ENCODE data around the gene UTS2B. TPM values are rescaled to one million over a fixed set of nuclear protein-coding genes. Genes with fewer than 3 reads are reported as not detected.
A peak's percentile ranks its signal among the peaks of the same experiment; 100 is the strongest.

UTS2B gene
- total and polyA plus RNA-seq, 2 experiments from 2014 or later: 0.21 TPM; not detected in 1

DNA sequence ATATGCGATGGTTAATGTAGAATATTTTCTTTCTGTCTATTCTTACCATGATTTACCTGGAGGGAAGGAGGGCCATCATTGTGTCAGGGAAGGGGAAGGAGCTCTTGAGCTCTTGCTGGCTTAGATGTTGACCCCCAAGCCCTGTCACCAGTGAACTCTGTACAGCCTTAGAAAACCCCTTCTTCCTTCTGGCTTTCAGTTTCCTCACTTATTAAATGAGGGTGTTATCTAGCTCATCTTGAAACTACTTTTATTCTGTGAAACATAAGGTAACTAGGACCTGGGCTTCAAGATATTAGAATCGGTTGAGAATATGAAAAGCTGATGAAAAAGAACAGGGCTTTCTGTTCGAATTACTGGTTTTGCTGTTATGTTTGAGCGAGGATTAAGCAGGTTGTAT, 25.1 kb upstream of the UTS2B start:
- Histone ChIP-seq H3F3A (replicated peaks; ENCODE audit: low read depth) (no peaks in the 10 kb centered on the region), H3K4me2 (no peak overlapping the region), H3K4me3 (no peak overlapping the region), H3K27ac (ENCODE audit: low read depth) (no peak overlapping the region), H3K36me3 (ENCODE audit: insufficient read depth) (no peaks in the 10 kb centered on the region), H3K4me1 (ENCODE audit: insufficient read depth) (peaks cover 47% of the 10 kb centered on the region), H4K20me1 (replicated peaks; ENCODE audit: insufficient read depth) (no peaks in the 10 kb centered on the region), H3K79me2 (replicated peaks; ENCODE audit: insufficient read depth) (peaks cover 4% of the 10 kb centered on the region; the same call in 1 of the 2 replicates), H2AFZ (no peak overlapping the region), H3K27me3 (ENCODE audit: insufficient read depth) (no peaks in the 10 kb centered on the region), H3K9me2 (ENCODE audit: insufficient read depth) (no peaks in the 10 kb centered on the region)
- no peak for DNase-seq (ENCODE audit: low spot score)
- H3K4me1 Mint-ChIP-seq: peaks cover 55% of the 10 kb centered on the region
- no peaks in the 10 kb centered on the region for H3K9me3 Mint-ChIP-seq
- no peak for ATAC-seq
- H3K4me3 Mint-ChIP-seq: no peak overlapping the region
- TF ChIP-seq, protein P1, sequence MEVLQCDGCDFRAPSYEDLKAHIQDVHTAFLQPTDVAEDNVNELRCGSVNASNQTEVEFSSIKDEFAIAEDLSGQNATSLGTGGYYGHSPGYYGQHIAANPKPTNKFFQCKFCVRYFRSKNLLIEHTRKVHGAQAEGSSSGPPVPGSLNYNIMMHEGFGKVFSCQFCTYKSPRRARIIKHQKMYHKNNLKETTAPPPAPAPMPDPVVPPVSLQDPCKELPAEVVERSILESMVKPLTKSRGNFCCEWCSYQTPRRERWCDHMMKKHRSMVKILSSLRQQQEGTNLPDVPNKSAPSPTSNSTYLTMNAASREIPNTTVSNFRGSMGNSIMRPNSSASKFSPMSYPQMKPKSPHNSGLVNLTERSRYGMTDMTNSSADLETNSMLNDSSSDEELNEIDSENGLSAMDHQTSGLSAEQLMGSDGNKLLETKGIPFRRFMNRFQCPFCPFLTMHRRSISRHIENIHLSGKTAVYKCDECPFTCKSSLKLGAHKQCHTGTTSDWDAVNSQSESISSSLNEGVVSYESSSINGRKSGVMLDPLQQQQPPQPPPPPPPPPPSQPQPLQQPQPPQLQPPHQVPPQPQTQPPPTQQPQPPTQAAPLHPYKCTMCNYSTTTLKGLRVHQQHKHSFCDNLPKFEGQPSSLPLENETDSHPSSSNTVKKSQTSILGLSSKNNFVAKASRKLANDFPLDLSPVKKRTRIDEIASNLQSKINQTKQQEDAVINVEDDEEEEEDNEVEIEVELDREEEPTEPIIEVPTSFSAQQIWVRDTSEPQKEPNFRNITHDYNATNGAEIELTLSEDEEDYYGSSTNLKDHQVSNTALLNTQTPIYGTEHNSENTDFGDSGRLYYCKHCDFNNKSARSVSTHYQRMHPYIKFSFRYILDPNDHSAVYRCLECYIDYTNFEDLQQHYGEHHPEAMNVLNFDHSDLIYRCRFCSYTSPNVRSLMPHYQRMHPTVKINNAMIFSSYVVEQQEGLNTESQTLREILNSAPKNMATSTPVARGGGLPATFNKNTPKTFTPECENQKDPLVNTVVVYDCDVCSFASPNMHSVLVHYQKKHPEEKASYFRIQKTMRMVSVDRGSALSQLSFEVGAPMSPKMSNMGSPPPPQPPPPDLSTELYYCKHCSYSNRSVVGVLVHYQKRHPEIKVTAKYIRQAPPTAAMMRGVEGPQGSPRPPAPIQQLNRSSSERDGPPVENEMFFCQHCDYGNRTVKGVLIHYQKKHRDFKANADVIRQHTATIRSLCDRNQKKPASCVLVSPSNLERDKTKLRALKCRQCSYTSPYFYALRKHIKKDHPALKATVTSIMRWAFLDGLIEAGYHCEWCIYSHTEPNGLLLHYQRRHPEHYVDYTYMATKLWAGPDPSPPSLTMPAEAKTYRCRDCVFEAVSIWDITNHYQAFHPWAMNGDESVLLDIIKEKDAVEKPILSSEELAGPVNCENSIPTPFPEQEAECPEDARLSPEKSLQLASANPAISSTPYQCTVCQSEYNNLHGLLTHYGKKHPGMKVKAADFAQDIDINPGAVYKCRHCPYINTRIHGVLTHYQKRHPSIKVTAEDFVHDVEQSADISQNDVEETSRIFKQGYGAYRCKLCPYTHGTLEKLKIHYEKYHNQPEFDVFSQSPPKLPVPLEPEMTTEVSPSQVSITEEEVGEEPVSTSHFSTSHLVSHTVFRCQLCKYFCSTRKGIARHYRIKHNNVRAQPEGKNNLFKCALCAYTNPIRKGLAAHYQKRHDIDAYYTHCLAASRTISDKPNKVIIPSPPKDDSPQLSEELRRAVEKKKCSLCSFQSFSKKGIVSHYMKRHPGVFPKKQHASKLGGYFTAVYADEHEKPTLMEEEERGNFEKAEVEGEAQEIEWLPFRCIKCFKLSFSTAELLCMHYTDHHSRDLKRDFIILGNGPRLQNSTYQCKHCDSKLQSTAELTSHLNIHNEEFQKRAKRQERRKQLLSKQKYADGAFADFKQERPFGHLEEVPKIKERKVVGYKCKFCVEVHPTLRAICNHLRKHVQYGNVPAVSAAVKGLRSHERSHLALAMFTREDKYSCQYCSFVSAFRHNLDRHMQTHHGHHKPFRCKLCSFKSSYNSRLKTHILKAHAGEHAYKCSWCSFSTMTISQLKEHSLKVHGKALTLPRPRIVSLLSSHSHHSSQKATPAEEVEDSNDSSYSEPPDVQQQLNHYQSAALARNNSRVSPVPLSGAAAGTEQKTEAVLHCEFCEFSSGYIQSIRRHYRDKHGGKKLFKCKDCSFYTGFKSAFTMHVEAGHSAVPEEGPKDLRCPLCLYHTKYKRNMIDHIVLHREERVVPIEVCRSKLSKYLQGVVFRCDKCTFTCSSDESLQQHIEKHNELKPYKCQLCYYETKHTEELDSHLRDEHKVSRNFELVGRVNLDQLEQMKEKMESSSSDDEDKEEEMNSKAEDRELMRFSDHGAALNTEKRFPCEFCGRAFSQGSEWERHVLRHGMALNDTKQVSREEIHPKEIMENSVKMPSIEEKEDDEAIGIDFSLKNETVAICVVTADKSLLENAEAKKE (CRISPR knock-in tag; IDR thresholded peaks at IDR 0.05): no peak
- TF ChIP-seq, protein P2, sequence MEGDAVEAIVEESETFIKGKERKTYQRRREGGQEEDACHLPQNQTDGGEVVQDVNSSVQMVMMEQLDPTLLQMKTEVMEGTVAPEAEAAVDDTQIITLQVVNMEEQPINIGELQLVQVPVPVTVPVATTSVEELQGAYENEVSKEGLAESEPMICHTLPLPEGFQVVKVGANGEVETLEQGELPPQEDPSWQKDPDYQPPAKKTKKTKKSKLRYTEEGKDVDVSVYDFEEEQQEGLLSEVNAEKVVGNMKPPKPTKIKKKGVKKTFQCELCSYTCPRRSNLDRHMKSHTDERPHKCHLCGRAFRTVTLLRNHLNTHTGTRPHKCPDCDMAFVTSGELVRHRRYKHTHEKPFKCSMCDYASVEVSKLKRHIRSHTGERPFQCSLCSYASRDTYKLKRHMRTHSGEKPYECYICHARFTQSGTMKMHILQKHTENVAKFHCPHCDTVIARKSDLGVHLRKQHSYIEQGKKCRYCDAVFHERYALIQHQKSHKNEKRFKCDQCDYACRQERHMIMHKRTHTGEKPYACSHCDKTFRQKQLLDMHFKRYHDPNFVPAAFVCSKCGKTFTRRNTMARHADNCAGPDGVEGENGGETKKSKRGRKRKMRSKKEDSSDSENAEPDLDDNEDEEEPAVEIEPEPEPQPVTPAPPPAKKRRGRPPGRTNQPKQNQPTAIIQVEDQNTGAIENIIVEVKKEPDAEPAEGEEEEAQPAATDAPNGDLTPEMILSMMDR (conservative IDR thresholded peaks at IDR 0.05; ENCODE audit: low read depth in 2 of 2): no peak
- TF ChIP-seq STAT1 (IDR thresholded peaks at IDR 0.05; ENCODE audit: unreplicated experiment) (no peak), ZNF114 (CRISPR knock-in tag; IDR thresholded peaks at IDR 0.05) (no peak), POLR2AphosphoS5 (IDR thresholded peaks at IDR 0.05; ENCODE audit: low read depth) (no peak), CREB1 (CRISPR knock-in tag; IDR thresholded peaks at IDR 0.05; ENCODE audit: low read depth) (no peak), EZH2 (IDR thresholded peaks at IDR 0.05; ENCODE audit: low read depth, unreplicated experiment) (no peak), JUNB (IDR thresholded peaks at IDR 0.05; ENCODE audit: unreplicated experiment) (no peak), EZH2phosphoT487 (IDR thresholded peaks at IDR 0.05; ENCODE audit: unreplicated experiment) (no peak), NANOG (IDR thresholded peaks at IDR 0.05; ENCODE audit: borderline replicate concordance) (no peak), ZNF331 (CRISPR knock-in tag; IDR thresholded peaks at IDR 0.05; ENCODE audit: low read depth) (no peak)
- TF ChIP-seq, protein P3, sequence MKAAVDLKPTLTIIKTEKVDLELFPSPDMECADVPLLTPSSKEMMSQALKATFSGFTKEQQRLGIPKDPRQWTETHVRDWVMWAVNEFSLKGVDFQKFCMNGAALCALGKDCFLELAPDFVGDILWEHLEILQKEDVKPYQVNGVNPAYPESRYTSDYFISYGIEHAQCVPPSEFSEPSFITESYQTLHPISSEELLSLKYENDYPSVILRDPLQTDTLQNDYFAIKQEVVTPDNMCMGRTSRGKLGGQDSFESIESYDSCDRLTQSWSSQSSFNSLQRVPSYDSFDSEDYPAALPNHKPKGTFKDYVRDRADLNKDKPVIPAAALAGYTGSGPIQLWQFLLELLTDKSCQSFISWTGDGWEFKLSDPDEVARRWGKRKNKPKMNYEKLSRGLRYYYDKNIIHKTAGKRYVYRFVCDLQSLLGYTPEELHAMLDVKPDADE (IDR thresholded peaks at IDR 0.05): no peak
- TF ChIP-seq, protein P4, sequence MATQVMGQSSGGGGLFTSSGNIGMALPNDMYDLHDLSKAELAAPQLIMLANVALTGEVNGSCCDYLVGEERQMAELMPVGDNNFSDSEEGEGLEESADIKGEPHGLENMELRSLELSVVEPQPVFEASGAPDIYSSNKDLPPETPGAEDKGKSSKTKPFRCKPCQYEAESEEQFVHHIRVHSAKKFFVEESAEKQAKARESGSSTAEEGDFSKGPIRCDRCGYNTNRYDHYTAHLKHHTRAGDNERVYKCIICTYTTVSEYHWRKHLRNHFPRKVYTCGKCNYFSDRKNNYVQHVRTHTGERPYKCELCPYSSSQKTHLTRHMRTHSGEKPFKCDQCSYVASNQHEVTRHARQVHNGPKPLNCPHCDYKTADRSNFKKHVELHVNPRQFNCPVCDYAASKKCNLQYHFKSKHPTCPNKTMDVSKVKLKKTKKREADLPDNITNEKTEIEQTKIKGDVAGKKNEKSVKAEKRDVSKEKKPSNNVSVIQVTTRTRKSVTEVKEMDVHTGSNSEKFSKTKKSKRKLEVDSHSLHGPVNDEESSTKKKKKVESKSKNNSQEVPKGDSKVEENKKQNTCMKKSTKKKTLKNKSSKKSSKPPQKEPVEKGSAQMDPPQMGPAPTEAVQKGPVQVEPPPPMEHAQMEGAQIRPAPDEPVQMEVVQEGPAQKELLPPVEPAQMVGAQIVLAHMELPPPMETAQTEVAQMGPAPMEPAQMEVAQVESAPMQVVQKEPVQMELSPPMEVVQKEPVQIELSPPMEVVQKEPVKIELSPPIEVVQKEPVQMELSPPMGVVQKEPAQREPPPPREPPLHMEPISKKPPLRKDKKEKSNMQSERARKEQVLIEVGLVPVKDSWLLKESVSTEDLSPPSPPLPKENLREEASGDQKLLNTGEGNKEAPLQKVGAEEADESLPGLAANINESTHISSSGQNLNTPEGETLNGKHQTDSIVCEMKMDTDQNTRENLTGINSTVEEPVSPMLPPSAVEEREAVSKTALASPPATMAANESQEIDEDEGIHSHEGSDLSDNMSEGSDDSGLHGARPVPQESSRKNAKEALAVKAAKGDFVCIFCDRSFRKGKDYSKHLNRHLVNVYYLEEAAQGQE (IDR thresholded peaks at IDR 0.05; ENCODE audit: unreplicated experiment): no peak
- peaks cover 15% of the 10 kb centered on the region for H3K36me3 Mint-ChIP-seq (ENCODE audit: low read depth)
- H3K27me3 Mint-ChIP-seq (ENCODE audit: insufficient read depth, low read depth, poor library complexity): no peaks in the 10 kb centered on the region
- H3K27ac Mint-ChIP-seq: peak overlapping the region; percentile 10; the same call in 1 of the 2 replicates

All from GM23338 (cell line).